HG03457 (cell line): ENCODE results near the gene LRP5.
A peak's percentile ranks its signal among the peaks of the same experiment; 100 is the strongest.

Experiments
- ATAC-seq: cut with Tn5 transposase; IDR thresholded peaks from one replicate; pipeline ENCODE4 v1.9.1; 2021; ENCODE audit warnings: moderate number of reproducible peaks; ENCODE audit not compliant: unreplicated experiment

The LRP5 gene

DNA sequence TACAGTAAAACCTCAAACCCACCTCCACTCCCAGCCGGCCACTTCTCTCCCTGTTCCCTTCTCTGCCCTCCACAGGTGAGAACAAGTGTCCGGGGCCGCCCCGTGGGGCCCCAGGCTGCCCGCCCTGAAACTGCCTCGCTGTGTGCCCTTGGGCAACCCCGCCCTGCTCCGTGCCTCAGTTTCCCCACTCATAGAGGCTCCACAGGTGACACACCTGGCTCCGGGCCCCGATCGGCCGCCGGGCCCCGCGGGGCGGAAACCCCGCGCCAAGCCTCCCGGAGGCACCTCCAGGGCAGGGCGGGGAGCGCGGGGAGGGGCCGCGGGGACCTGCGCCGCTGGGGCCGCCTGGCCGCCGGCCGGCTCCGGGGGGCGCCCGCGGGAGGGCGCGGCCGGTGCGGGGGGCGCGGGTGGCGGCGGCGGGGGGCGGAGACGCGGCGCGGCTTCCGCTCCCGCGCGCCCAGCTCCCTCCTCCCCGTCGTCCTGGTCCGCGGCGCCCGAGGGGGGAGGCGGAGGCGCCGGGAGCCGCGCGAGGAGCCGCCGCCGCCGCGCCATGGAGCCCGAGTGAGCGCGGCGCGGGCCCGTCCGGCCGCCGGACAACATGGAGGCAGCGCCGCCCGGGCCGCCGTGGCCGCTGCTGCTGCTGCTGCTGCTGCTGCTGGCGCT lies at the start of gene LRP5:
LRP5 (plus strand) TSS at position 475 of the 663 bp plus-strand sequence; CDS start at position 599, 124 bp downstream.
- ATAC-seq: no peak

DNA sequence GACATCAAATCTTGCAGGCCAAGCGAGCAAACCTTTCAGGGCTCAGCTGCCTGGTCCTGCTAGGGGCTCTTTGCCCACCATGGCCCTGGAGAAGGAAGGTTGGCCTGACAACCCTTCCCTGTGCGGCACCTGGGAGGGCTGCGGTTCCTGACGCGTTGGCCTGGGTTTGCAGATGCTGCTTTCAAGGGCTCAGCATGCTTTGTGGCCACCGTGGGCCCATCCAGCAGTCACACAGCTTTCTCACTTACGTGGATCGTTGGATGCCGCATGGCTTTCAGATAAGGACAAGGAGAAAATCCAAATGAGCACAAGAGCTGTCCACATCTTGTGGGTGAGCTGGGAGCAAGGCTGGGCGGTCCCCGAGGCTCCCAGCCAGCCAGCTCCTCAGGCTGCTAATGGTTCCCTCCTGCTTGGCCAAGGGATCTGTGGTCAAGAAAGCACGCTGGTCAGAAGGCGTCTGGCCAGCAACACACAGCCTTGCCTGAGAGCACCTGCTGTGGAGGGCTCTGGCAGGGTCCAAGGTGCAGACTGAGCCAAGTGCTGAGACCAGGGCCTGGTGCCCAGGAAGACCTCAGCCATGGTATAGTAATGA lies 48.9 kb upstream of the LRP5 start:
- no peak for ATAC-seq

DNA sequence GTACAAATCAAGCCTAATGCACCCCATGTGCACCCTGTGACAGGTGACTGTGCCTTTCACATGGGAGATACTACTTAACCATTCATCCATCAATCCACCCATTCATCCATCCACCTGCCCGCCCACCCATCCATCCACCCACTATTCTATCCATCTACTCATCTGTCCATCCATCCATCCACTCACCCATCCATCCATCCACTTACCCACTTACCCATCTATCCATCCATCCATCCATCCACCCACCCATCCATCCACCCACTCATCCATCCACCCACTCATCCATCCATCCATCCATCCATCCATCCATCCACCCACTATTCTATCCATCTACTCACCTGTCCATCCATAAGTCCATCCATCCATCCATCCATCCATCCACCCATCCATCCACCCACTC lies 48.1 kb upstream of the LRP5 start:
- ATAC-seq: no peak

DNA sequence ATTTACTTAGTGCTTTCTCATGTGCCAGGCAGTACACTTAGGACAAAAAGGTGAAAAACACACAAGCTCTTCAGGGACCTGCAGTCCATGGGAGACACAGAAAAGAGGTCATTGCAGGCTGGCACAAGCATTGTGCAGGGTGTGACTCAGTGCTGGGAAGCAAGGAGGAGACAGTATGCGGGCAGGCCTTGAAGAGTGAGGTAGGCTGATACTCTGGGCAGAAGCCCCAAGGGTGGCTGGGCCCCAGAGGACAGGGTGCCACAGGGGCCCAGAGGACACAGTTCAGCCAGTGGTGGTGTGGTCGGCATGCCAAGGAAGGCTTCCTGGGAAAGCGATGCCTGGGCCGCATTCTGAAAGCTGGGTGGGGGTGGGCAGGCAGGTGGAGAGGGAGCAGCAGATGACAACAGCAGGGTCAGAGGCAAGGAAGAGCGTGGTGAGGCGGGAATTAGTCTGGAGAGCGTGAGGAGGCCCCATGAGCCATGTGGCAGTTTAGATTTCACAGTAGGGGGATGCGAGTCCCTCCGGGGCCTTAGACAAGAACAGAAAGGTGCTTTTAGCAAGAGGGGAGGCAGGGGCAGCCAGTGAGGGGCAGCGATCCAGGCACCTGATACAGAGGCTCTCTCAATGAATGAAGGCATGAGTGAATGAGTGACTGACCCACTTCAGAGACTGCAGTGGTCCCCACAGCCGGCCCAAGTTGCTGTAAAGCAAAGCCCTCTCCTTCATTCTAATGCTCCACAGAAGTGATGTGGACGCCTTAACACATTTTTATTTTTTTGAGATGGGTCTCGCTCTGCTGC lies 47.5 kb upstream of the LRP5 start:
- no peak for ATAC-seq

DNA sequence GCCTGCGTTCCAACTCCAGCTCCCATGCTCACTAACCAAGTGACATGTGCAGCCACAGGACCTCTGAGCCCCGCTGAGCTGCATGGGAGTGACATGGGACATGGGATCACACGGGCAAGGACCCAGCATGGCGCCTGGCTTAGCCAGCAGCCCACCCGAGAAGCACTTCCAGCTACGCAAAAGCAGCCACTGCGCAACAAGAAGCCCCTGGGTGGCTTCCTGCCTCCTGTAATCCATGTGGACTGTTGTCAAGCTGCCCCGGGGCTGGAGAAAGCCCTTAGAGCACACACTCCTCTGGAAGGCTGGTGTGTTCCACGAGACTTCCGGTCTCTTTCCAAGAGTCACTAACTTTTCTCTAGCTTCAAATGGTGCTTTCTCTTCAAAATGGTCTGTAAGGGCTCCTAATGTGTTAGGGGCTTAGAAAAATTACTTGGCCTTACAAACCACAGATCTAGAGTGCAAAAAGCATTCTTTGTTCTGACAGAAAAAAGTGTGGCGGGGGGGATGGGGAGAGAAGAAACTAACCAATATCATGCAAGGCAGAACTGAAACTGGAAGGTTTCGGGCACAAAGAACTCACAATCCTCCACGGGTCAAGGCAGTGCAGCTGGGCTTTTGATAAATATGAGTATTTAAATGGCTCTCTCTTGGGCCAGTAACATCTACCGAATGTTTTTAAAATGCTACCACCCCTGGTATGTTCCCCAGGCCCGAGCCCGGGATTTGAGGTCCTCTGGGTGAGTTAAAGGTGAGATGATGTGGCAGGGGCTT lies 46.1 kb upstream of the LRP5 start:
- ATAC-seq: peak; percentile 39

DNA sequence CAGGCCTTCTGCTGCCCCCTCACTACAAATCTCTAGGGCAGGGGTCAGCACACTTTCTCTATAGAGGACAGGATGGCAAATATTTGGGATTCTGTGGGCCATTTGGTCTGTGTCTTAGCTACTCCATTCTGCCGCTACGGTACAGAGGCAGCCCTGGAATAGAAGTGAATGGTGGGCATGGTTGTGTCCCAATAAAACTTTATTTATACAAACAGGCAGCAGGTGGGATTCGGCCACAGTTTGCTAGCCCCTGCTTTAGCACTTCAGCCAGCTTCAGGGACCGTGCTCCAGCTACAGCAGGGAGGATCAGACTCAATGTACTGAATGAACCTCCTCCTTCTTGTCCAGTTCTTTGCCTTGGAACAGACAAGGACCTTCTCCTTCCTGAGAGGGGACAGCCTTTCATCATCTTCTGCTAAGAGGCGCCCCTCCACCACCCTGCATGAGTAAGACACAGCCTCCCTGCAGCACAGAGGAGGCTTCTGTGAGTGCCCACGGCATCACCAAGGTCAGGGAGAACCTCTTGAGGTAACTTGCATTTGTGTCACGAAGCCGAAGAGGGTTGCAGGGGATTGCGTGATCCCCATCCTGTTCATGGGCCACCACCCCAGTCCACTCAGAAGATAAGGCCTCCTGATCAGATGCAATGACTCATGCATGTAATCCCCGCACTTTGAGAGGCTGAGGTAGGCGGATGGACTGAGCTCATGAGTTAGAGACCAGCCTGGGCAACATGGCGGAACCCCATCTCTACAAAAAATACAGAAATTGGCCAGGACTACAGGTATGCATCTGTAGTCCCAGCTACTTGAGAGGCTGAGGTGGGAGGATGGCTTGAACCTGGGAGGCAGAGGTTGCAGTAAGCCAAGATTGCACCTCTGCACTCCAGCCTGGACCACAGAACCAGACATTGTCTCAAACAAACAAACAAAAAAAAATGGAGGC lies 45.2 kb upstream of the LRP5 start:
- no peak for ATAC-seq

DNA sequence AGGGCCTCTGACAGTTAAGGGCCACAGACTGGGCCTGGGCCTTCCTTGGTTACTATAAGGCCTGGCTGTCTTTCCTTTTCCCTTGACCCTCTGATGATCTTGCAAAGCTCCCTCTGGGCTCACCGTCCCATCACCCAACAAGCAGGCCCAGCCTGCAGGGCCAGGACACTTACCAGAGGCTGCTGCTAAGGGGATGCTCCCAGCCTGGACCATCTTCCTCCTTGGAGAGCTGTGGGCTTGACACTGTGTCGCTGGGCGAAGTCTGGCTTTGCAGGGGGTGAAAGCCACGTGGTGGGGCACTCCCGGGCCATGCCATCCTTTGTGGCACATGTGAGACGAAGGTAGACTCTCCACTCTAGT lies 44.5 kb upstream of the LRP5 start:
- ATAC-seq: no peak

DNA sequence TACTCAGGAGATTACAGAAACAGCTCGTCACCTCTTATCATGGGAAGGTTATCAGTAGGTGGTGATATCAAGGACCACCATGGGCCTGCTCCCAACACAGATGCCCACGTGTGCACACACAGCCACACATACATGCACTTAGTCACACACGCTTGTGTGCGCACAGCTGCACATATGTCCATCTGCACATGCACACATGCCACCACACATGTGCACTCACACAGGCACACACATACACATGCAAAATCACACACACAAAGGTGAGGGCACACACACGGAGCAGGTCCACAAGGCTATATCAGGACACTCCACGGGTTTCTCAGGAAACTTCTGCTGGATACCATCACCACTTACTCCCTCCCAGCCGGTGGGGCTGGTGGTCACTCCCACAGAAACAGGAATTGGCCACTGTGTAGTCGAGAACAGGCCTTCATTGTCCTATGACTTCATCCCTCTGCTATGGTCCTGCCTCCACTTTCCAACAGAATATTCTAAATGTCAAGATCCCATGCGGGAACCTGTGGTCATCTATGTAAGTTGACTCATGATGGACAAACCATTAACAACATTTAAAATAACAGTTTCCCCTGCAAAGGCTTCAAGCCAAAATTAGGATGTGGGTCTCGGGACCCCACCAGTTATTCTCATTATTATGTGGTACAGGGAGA lies 42.8 kb upstream of the LRP5 start:
- no peak for ATAC-seq

DNA sequence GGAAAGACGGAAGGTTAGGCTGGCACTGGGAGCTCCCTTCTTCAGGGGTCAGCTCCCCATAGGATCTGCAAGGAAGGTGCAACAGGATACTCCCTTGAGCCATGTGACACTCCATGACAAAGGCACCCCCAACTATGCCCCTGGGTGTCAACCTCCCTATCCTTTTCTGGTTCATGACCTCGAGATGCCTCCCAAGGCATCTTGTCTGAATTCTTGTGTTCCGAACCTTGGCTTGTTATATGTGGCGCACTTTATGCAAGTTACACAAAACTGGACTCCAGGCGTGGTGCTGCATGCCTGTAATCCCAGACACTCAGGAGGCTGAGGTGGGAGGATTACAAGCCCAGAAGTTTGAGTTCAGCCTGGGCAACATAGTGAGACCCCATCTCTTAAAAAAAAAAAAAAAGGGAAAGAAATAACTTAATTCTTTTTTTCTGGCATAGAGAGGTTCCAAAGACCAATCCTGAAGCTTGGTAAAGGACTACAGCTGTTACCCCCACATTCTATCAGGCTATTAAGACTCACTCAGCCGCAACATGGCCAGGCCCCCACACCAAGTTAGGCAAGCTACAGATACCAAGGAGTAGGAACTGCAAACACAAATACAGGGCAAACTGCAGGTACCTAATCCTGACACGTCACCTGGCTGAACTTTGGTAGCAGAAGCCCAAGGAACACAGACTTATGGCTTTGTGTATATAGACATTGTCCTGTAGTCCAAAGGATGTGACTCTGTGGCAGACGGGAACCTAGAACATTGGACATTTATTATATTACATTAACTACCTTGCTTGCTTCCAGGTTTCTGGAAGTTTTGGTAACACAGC lies 42.0 kb upstream of the LRP5 start:
- ATAC-seq: no peak

DNA sequence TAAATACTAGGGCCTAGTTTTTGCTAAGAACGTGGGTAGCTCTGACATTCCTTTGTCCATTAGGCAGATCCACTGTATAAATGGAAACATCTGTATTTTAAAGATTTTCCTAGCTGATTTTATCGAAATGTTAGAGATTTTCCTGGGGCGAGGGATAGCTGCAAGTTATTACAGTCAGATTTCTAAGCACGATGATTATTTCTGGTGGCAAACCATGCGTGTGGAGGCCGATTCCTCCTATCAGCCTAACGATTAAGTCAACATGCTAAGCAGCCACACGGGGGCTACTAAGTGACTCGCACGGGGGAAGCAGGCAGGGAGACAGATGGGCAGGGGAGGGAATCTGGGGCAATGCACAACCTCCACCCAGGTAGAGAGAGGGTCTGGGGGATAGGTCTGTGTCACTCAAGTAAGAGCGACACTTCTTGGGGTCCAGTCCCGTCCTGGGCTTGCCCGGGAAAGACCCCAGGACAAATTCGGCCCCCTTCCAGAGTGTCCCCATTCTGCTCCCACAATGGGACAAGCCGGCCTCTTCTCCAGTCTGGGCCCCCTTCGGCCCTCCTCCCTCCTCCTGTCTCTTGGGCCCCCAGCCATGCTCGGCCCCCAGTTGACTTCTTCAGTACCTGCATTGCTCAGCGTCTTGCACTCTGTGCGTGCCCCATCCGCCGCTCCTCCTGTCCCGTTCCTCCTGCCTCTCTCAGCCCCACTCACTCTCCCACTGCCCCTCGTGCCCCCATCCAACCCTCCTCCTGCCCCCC lies 41.2 kb upstream of the LRP5 start:
- peak; percentile 8 for ATAC-seq

DNA sequence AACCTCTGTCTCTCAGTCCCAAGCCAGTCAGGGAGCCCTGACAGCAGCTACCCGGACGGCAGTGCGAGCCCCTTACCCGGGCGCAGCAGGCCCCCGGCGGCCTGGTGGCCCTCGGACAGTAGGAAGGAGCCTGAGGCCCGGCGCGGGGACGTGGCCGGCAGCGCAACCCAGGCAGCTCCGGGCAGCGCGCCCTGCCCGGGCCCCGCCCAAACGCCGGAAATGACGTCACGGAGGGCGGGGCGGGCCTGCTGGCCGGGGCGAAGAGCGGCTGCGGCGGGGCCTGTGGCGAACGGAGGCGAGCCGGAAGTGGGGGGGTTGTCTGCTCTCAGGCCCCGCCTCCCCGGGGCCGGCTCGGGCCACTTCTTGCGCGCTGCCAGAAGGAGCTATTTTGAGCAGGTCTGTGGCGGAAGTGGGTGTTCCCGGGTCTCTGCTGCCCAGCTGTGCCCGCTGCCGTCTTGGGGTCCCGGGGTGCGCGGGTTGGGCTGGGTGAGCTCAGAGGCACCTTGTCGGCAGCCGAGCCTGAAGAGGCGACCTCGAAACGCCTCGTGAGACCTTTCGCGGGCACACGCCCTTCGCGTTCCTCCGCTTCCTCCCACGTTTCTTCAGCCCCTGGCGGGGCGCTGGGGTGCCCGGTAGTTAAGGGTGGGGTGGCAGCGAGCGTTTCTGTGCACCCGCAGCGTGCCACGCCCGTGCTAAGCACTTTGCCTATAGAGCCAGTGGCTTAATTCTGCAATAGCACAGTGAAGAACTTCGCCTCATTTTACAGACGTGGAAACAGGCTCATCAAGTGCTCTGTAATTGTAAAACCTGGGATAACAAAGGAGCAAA lies 40.4 kb upstream of the LRP5 start, which contains the start of gene C11orf24:
C11orf24 (minus strand) TSS at position 193 of the 828 bp plus-strand sequence. CDS start 8,206 bp downstream, outside the sequence.
- peak; percentile 57 for ATAC-seq

DNA sequence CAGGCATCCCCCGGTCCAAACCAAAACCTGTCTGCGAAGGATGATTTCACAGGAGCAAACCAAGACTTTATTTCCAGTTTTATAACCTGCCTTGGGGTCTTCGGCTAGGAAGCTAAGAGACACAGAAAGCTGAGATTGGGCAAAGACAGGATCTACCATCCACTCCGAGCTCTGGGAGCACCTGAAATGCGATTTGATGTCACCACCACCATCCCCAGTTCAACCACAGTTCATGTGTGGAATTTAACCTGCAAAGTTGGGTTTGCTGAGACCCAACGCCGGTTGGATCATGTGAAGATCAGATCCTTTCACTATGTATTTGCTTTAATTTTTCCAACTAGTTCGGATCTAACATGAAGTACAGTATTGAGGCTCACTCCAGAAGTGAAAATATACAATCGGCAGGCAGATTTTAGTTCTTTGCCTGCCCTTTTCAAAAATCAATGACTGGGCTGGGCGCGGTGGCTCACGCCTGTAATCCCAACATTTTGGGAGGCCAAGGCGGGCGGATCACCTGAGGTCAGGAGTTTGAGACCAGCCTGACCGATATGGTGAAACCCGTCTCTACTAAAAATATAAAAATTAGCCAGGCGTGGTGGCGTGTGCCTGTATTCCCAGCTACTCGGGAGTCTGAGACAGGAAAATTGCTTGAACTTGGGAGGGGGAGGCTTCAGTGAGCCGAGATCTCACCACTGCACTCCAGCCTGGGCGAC lies 39.2 kb upstream of the LRP5 start:
- no peak for ATAC-seq

DNA sequence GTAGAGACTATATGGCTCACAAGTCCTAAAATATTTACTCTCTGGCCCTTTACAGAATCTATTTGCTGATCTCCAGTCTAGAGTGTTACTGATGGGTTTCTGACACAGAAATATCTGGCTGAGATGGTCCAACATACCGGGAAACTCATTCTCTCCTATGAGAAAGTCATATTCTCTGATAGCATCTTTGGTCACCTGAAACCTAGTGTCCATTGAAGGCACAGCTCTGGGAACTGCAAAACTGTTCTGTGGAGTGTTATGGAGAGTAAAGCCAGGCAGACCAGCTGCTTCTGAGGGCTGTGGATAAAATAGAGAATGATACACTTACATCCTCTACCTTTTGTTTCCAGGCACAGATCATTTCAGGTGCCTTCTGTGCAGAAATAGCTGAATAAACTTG lies 38.1 kb upstream of the LRP5 start:
- no peak for ATAC-seq

DNA sequence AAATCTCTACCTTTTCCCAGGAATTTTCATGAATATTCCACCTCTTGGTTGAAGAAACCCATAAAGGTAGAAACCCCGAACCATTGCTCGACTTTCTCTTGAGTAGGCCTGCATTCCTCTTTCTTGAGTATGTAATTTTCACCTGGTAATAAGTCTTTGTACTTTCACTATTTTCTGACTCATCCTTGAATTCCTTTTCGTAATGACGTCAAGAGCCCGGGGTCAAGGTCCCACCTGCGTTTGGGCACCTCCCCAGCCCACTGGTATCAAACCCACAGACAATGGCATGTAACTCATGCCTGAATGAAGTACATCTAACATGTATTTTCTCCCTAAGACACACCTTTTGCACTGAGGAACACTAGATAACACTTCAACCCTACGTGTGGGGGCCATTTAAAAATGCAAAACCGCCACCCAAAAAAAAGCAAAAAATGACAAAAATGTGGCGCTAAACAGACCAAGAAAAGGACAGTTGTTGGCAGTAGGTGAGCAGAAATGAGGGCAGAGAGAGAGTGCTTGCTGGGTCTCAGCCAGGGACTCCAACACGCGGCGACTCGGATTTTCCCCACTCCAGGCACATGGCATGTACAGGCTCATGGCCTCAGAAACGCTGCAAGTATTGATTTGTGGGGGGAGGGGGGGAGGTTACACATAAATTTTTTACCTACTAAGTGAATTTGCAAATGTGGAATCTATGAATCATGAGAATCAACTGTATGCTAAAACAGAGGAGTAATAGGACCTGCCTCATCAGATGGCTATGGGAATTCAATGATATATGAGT lies 36.5 kb upstream of the LRP5 start:
- ATAC-seq: no peak

DNA sequence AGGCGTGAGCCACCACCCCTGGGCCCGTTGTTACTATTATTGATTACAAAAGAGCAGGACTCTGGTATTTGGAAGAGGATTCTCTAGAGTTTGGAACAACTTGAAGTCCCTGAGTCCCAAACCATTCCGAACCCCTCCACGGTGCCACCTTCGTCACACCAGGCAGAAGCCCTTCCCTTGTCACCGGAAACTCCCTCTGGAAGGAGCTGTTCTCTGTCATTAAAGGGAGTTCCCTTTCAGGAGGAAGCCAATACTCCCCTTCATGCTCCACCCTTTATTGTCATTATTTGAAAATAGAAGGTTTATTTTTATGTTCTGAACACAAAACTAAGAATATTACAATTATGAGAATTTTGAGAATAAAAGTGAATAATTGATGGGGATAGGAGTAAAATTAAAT lies 35.5 kb upstream of the LRP5 start:
- ATAC-seq: no peak

DNA sequence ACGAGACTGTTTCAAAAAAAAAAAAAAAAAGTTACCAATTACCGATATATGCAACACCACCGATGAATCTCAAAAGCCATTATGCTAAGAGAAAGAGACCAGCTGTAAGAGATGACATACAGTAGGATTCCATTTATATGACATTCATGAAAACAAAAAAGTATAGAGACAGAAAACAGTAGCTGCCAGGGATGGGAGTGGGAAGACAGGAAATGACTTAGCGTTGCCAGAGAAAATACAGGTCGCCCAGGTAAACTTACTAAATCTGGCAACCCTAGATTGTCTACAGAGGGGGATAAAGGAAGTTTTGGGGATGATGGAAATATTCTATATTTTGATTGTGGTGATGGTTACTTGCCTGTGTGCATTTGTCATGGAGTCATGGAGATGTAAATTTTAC lies 32.7 kb upstream of the LRP5 start:
- ATAC-seq: no peak
